ENCODE measurements around the gene ONECUT1. TPM values are rescaled to one million over a fixed set of nuclear protein-coding genes. Genes with fewer than 3 reads are reported as not detected.

The ONECUT1 gene
- total RNA-seq, 1 donor from 2014 or later: 0.32 TPM

GRCh38 chr15:52709187-52709981 is 80.8 kb downstream of the ONECUT1 start:
- Mint-ChIP-seq H3K4me1 (ENCODE audit: low read depth, unreplicated experiment) (no peaks in the 10 kb centered on the region), H3K27ac (ENCODE audit: unreplicated experiment) (no peak overlapping the region), H3K36me3 (ENCODE audit: low read depth, unreplicated experiment) (peaks cover 3% of the 10 kb centered on the region), H3K27me3 (ENCODE audit: low read depth, unreplicated experiment) (peaks cover 13% of the 10 kb centered on the region), H3K4me3 (ENCODE audit: unreplicated experiment) (no peak overlapping the region), H3K9me3 (ENCODE audit: unreplicated experiment) (no peaks in the 10 kb centered on the region)
- no peak overlapping the region for H2AFZ ChIP-seq (ENCODE audit: low read depth, low read length)
- FAIRE-seq (no peak), DNase-seq (ENCODE audit: low read depth) (no peak)
- TF ChIP-seq CTCF (IDR thresholded peaks at IDR 0.05; ENCODE audit: insufficient read depth, low read depth, low read length) (no peak), EZH2 (IDR thresholded peaks at IDR 0.05; ENCODE audit: insufficient read depth, low read length) (no peak)
- H3K9me3 ChIP-seq (ENCODE audit: insufficient read depth, low read depth, low read length): no peaks in the 10 kb centered on the region
- no peak overlapping the region for H3K27ac ChIP-seq (ENCODE audit: low read depth, low read length)
- H3K36me3 ChIP-seq (ENCODE audit: insufficient read depth, low read length): no peaks in the 10 kb centered on the region
- no peaks in the 10 kb centered on the region for H3K79me2 ChIP-seq (ENCODE audit: insufficient read depth, low read length)
- no peak overlapping the region for H3K4me3 ChIP-seq (ENCODE audit: insufficient read depth, low read depth, low read length)
- H3K4me2 ChIP-seq (ENCODE audit: low read length): no peak overlapping the region
- no peak overlapping the region for H3K9ac ChIP-seq (ENCODE audit: low read length)
- no peaks in the 10 kb centered on the region for H3K4me1 ChIP-seq (ENCODE audit: insufficient read depth, low read length)
- H3K27me3 ChIP-seq (ENCODE audit: insufficient read depth, low read length): no peaks in the 10 kb centered on the region
- no peaks in the 10 kb centered on the region for H4K20me1 ChIP-seq (ENCODE audit: insufficient read depth, low read length)

Other genes with a start within 250 kb of the ONECUT1 start
- gene ARPP19, start 221.3 kb downstream of the ONECUT1 start, total RNA-seq: 182 and 198 TPM in 2 replicates
- gene ATOSA, start 110.9 kb downstream of the ONECUT1 start, total RNA-seq: 33.8 and 35.4 TPM in 2 replicates